ENCODE data around the gene ABCD3.

Gene ABCD3

GRCh38 chr1:94527447-94528031, 109.3 kb downstream of the ABCD3 start:
- no peak for DNase-seq (ENCODE audit: low read depth)

GRCh38 chr1:94528299-94528698, 110.1 kb downstream of the ABCD3 start:
- no peak for DNase-seq (ENCODE audit: low read depth)

GRCh38 chr1:94528826-94529225, 110.6 kb downstream of the ABCD3 start:
- no peak for DNase-seq (ENCODE audit: low read depth)

- DNase-seq (ENCODE audit: low read depth), result no peak
These were observed 111.2 kb downstream of the ABCD3 start for GRCh38 chr1:94529416-94529815.

GRCh38 chr1:94530373-94530878, 112.2 kb downstream of the ABCD3 start:
- DNase-seq (ENCODE audit: low read depth), result no peak

- DNase-seq (ENCODE audit: low read depth), result no peak
These were observed 113.5 kb downstream of the ABCD3 start for GRCh38 chr1:94531664-94532063.

GRCh38 chr1:94532077-94532476, 113.9 kb downstream of the ABCD3 start:
- no peak for DNase-seq (ENCODE audit: low read depth)

- no peak for DNase-seq (ENCODE audit: low read depth)
These were observed 116.9 kb downstream of the ABCD3 start for GRCh38 chr1:94535095-94535494.

- no peak for DNase-seq (ENCODE audit: low read depth)
These were observed 117.7 kb downstream of the ABCD3 start for GRCh38 chr1:94535879-94536278.

- no peak for DNase-seq (ENCODE audit: low read depth)
These were observed 119.1 kb downstream of the ABCD3 start for GRCh38 chr1:94537254-94537653.

- no peak for DNase-seq (ENCODE audit: low read depth)
These were observed 120.1 kb downstream of the ABCD3 start for GRCh38 chr1:94538243-94538827.

GRCh38 chr1:94539496-94539895, 121.3 kb downstream of the ABCD3 start:
- DNase-seq (ENCODE audit: low read depth), result no peak

GRCh38 chr1:94540440-94541245, 122.5 kb downstream of the ABCD3 start:
- DNase-seq (ENCODE audit: low read depth), result no peak

GRCh38 chr1:94541246-94542087, 123.3 kb downstream of the ABCD3 start, which contains the start of gene F3:
TSS of gene F3 (minus strand) at chr1:94541759. CDS start at chr1:94541636, 123 bp downstream.
- no peak for DNase-seq (ENCODE audit: low read depth)

GRCh38 chr1:94542088-94542870, 124.1 kb downstream of the ABCD3 start:
- no peak for DNase-seq (ENCODE audit: low read depth)

- DNase-seq (ENCODE audit: low read depth), result no peak
These were observed 124.8 kb downstream of the ABCD3 start for GRCh38 chr1:94543001-94543400.

GRCh38 chr1:94543893-94544635, 125.9 kb downstream of the ABCD3 start:
- DNase-seq (ENCODE audit: low read depth), result no peak

GRCh38 chr1:94544706-94545490, 126.7 kb downstream of the ABCD3 start:
- DNase-seq (ENCODE audit: low read depth), result no peak

- no peak for DNase-seq (ENCODE audit: low read depth)
These were observed 131.5 kb downstream of the ABCD3 start for GRCh38 chr1:94549706-94550105.

GRCh38 chr1:94550396-94550795, 132.2 kb downstream of the ABCD3 start:
- no peak for DNase-seq (ENCODE audit: low read depth)

Measured in T follicular helper cell (primary cell).